Skeletal muscle cell (primary cell): ENCODE data around the gene SPI1.

Experiments
- DNase-seq: peaks from one replicate; pipeline ENCODE4 v3.0.0-alpha.2; 2010; ENCODE audit warnings: low read depth
- H3K4me3 ChIP-seq: 2 replicates; pipeline ENCODE4 v1.5.1; 2011; ENCODE audit warnings: low read depth, mild to moderate bottlenecking, control low read depth, low read length, moderate library complexity

SPI1 gene

DNA sequence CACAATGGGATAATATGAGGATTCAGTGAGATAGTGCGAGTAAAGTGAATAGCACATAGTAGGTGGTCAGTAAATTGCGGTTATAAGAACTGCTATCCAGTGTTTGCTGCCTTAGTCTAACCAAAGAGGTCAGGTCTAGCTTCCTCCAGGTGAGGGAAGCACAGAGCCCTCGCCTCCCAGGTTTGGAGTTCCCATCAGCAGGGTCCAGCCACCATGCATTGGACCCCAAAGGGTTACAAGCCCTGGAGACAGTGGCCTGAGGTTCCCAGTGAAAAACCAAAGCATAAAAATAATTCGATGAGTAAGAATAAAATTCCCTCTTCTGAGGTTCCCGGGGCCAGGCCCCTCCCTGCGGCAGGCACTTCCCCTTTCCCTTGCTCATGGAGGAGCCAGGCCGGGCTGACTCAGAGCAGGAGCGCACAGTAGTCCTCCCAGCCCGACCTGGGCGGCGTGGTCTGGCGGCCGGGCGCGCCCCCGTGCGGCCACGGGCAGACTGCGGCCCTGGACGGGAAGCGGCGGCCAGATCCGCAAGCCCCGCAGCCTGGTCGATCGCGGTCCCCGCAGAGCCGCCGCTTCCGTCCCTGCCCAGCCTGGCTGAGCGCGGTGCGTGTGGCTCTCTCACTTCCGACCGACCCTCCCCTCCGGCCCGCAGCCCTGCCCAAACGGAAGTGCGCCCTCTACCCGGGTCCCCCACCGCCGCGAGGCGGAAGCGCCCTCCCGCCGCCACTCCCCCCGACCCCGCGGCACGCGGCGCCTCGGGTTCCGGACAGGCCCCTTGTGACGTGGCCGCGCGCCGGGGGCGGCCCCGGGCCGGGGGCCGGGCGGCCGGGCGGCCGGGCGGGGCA lies 29.6 kb upstream of the SPI1 start, which contains the start of gene SLC39A13:
SLC39A13 (plus strand) TSS at position 845 of the 845 bp plus-strand sequence. CDS start 1,505 bp downstream, outside the sequence.
- peak; percentile 85 for DNase-seq
- peak within 1 kb of the TSS; percentile 75 for H3K4me3 ChIP-seq

DNA sequence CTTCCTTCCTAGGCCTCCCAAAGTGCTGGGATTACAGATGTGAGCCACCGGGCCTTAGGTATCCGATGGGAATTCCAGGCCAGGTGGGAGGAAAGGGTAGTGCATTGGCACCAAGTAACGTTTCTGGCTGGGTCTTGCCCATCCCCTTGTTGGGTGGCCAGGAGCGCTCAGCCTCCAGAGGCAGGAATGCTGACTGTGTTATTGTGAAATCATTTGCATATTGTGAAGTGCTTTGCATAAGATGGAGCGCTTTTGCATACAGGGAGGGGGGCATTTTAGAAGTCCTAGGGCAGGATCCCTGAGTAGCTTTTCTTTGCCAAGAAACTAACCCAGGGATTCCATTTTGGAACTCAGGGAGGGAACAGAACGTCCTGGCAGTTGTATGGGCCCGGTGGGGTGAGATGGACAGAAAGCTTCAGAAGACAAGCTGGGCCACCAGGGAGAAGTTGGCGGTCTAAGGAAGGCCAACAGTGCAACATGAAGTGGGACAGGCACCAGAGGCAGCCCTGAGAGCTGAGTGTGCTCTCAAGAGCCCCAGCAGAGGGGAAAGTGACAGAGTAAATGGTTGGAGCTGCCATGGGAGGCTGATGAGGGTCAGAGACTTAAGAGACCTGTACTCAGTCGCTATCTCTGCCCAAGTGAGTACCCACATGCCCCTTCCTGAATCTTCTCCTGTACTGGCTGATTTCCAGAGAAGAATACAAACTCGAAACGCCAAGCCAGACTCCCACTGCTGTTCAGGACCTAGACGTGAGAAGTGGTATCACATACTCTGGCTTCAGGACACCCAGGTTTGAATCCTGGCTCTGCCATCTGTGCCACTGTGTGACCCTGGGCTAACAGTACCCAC lies 28.8 kb upstream of the SPI1 start:
- no peak for DNase-seq
- H3K4me3 ChIP-seq = peak overlapping the region; percentile 60

DNA sequence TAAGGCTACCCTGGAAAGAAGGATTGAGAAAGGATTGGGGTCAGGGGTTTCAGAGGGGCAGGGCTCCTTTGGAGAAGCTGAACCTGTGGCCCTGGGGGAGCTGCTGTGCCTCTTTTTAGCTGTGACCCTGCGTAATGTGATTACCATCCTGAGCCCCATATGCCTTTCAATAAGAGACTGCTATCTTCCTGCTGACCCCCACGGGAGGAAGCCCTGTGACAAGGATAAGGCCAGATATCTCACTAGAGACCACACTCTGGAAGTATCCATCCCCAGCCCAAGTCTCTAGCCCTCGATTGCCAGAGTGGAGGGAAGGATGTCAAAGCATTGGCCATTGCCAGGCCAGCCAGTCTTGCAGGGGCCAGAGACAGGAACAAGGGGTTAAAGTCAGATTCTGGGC lies 25.2 kb upstream of the SPI1 start:
- no peak overlapping the region for H3K4me3 ChIP-seq
- DNase-seq = no peak

DNA sequence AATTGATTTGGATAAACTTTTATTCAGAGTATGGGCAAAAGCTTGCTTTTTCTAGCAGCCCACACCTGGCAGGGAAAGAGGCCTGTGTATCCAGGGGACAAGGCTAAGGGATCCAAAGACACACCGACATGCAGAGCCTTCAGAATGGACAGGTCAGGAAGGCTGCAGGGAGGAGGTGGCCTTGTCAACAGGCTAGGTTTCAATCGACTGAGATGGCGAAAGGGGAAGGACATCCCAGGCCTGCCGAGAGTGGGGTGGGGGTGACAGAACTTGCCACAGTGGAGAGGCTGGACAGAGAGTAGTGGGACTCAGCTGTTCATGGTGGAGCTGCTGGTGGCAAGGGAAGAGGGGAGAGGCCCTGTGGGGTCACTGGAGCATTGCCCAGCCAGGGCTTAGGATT lies 24.8 kb upstream of the SPI1 start:
- no peak overlapping the region for H3K4me3 ChIP-seq
- no peak for DNase-seq

DNA sequence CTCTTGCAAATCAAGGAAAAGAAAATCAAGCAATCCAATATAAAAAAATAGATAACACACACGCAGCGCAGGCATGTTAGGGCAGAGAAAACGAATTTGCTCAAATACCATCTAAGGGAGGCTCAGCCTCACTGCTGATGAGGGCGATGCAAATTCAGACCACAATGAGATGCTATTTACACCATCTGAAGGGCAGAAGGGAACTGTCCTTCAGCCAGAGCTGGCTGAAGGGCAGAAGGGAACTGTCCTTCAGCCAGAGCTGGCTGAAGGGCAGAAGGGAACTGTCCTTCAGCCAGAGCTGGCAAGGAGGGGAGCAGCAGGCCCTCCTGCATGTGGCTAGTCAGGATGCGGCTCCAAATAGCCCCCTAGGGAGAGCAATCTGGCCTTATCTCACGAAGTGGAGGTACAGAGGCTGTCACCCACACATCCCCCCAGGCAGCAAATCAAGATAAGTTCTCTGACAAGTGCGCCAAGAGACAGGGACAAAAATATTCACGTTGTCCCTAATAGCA lies 22.5 kb upstream of the SPI1 start:
- no peak for DNase-seq
- H3K4me3 ChIP-seq = no peak overlapping the region

DNA sequence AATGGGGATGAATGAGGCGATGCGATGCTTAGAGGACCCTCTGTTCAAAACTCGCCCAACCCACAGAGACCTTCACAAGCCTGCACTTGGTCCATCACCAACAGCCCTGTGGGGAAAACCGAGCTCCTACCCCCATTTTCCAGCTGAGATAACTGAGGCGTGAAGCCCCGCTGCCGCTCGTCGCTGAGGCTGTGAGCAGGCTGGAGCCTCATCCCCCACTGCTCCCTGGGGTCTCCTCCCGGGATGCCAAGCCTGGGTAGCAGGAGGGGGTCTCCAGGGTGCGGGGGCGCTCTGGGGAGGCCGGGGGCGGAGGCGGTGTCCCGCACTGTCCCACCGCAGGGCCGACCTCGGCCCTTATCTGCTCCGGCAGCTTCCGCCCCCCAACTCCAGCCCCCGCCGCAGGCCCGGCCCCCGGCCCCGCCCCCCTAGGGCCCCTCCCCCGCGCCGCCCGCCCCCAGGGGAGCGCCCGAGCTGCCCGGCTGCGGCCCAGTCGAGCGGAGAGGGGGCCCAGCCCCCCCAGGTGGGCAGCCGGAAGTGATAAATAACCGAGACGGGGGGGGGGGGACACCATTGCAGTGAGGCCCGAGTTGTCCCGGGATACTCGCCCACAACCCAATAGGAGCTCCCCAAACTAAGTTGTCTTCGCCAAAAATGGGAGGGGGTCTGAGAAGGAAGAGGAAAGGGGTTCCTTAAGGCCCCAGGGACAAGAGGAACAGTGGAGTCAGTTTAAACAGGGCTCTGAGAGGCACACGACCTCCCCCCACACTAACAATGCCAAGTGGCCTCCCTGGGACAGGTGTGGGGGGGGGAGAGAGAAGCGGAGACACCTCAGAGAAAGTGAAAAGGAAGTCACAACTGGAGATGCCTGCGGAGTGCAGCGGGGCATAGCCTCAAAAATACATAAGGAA lies 21.8 kb upstream of the SPI1 start:
- DNase-seq = no peak

DNA sequence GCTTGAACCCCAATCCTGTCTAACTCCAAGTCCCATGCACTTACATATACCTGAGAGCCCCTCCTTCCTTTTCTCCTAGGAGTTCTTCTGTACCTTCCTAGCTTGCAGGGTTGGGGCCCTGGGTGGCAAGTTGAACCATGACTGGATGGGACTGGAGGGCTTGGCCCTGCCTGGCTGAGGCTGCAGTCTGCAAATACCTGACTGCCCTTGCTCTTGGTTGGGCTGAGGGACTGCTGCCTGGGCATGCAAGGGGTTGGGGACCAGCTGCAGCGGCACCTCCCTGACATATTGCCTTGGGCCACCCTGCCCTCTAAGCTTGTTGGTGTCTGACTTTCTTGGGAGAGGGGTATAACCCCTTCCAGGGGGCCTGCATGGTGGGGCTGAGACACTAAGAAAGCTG lies 20.2 kb upstream of the SPI1 start:
- no peak for DNase-seq
- no peak overlapping the region for H3K4me3 ChIP-seq

More for the DNA sequence above, 21.8 kb upstream of the SPI1 start:
- H3K4me3 ChIP-seq = peak overlapping the region; percentile 48

DNA sequence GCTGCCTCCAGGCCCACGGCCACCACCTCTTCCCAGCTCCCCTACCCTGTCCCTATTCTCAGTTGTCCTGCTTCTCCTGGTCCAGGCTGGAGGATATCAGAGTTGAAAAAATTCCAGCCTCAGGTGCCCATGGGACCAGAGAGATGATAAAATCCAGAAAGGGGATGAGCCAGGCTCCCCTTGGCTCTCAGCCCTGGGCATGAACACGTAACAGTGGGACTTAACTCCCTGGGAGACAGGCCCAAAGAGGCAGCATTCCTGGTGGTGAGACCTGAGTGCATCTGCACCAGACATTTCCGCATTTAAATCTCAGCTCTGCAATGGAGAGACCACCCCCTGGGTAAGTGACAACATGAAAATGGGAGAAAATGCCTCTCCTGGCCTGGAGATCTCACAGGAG lies 19.7 kb upstream of the SPI1 start:
- H3K4me3 ChIP-seq = no peak overlapping the region
- DNase-seq = no peak

DNA sequence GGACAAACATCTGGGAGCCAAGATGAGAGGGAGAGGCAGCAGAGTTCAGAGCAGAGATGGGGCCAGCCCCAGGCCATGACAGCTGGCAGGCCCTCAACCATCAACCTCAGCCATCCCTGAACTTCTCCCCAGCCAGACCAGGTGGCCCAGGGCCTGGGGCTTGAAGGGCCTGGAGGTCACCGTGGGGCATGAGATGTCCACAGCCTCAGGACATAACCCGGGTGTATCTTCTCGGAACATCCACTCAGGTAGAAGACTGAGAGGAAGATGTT lies 17.6 kb upstream of the SPI1 start:
- H3K4me3 ChIP-seq = no peak overlapping the region
- no peak for DNase-seq

DNA sequence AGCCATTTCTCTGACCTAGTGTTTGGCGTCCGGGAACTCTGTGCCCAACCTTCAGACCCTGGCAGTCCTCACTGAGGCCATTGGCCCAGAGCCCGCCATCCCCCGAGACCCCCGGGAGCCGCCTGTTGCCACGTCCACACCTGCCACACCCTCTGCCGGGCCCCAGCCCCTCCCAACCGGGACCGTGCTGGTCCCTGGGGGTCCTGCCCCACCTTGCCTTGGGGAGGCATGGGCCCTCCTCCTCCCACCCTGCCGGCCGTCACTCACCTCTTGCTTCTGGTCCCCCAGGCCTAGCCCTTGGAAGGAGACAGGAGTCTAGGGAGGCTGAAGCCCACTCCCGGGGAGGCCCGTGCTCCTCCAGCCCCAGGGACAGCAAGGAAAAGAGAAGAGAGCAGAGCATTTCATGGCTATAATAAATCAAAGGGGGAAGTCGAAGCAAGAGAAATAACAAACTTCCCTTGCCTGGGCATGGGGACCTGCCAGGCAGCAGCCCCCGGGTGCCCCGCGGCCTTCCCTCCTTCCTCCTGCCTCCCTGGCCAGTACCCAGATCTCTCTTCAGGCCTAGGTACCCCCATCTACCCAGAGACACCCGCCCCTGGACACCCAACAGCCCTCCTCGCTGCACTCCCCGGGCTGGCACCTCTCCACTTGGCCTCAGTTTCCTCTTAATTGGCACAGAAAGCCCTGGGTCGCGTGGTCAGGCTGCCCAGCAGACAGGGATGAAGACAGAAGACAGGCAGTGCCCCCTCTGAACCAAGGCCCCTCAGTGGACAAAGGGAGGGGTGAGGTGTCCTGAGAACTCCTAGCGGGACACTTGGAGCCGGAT lies 17.1 kb upstream of the SPI1 start:
- no peak overlapping the region for H3K4me3 ChIP-seq
- DNase-seq = no peak

DNA sequence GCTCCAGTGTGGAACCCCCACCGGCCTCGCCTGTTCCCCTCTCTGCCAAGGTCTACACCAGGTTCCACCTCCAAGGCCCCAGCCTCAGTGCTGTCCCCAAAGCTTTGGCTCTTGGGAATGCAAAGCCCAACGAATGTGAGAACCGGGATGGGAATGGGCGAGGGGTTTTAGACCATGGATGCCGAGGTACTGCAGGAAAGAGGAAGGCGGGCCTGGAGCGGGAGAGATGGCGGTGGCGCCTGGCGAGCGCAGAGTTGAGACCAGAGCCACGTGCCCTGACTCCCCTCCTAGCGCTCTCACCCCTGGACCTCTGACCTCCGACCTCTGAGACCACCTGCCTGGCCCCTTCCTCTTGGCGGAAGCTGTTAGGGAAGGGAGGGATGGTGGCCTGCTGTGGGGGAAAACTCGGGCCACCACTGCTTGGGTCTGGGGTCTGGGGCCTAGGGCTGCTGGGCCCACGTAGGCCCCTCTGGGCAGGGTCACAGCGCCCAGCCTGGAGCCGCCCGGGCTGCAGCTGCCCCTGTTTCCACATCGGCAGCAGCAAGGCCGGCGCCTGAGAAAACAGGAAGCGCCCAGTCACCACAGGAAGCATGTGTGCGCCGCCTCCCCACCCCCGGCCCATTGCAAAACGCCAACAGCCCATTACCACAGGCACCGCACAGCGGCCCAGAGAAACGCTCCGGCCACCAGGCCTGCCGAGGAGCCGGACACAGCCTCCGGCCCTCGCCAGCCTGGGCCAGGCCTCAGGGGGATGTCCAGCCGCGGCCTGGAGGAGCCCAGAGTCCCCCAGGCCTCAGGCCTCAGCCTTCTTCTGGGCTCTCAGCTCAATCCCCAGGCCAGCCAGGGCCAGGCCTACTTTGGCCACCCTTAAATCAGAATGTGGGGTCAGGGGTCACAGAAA lies 16.2 kb upstream of the SPI1 start:
- DNase-seq = no peak
- no peak overlapping the region for H3K4me3 ChIP-seq

DNA sequence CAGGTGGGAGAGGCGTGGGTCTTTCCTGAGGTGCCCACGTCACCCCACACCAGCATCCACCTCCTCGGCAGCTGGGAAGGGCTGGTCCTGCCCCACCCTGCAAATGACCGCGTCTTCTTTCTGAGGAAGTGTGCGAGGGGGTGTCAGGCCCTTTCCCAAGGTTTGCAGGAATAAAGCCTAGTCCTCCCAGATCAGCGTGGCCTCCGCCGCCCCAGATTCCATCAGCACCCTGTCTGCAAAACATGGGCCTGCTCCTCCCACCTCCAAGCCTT lies 15.6 kb upstream of the SPI1 start:
- no peak for DNase-seq
- no peak overlapping the region for H3K4me3 ChIP-seq

DNA sequence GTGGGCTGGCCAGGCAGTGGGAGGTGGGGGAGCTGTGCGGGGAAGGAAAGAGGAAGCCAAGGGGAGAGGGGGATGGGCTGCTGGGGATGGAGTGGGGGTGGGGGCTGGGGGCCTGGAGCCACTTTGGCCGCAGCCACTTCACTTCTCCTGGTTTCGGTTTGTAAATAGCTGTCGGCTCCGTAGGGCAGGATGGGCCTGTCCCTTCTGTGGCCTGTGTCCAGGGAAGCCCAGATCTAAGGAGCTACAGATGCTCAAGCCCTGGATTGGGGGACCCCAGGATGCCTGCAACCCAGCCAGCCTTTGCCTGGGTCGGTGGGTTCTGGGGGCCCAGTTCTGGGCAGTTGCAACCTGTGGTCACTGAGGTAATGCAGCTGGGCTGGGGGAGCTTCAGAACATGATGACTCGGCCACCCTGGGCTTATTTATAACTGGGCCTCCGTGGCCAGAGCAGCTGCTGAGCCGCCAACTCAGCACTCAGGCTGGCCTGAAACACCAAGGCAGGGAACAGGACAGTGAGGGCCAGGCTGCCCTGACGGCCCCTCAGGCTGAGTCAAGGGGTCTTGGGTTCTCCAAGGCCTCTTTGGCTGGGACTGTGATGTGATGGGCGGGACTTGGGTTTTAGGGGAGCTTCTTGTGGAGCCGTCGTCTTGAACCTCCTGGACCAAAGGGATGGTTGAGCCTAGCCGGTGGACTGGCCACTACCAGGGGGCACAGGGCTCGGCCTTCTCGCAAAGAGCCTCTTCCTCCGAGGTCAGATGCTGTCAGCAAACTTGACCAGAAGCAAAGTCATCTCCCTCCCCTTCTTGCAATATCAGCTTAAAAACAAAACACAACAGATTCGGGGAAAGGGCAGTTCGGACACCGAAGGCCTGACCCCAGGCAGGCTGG lies 15.1 kb upstream of the SPI1 start:
- H3K4me3 ChIP-seq = no peak overlapping the region
- DNase-seq = peak; percentile 61

DNA sequence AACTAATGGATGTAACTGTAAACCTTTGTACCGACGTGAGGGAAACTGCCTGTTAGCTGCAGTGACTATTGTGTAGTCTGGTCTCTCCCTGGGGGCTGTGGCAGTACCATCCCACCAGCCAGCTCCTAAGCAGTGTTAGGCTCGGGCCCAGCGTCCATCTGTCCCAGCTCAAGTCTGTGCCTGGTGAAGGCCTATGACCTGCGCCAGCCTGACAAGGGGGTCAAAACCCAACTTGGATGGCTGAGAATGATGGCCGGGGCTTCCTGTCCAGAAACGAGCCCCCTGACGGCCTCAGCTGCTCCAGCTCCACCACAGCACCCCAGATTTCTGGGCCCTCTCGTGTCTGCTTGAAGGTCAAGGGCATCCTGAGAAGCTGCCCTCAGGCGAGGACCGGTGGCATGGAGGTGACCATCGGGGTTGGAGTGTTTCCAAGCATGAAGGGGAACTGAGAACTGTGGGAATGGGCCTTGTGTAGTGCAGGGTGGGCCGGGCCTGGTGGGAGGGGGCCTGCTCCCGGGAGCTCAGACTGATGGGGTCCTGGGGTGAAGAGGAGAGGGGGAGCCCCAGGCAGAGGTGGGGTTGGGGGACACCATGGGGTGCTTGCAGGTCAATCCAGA lies 14.3 kb upstream of the SPI1 start:
- no peak overlapping the region for H3K4me3 ChIP-seq
- no peak for DNase-seq

DNA sequence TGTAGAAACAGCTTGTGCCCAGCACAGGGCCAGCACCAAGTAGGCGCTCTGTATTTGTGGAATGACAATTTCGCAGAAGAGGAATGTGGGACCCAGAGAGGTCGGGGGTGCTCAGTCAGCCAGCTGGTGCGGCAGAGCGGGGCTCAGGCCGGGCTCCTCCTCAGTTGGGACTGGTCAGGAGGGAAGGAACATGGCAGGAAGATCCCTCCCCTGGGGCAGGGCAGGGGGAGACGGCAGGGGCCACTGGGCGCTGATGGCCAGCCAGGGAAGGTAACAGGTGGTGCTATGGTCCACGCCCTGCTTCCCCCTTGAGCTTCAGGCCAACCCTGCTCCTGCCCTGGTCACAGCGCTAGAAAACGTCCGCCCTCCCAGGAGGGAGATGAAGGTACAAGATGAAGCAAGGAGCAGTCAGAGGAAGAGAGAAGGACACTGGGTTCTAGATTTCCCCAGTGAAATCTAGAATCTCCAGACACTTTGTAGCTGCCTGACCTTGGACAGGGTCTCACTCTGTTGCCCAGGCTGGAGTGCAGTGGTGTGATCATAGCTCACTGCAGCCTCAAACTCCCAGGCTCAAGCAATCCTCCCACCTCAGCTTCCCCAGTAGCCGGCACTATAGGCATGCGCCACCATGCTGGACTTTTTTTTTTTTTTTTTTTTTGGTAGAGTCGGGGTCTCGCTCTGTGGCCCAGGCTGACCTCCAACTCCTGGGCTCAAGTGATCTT lies 13.5 kb upstream of the SPI1 start:
- no peak overlapping the region for H3K4me3 ChIP-seq
- DNase-seq = no peak

DNA sequence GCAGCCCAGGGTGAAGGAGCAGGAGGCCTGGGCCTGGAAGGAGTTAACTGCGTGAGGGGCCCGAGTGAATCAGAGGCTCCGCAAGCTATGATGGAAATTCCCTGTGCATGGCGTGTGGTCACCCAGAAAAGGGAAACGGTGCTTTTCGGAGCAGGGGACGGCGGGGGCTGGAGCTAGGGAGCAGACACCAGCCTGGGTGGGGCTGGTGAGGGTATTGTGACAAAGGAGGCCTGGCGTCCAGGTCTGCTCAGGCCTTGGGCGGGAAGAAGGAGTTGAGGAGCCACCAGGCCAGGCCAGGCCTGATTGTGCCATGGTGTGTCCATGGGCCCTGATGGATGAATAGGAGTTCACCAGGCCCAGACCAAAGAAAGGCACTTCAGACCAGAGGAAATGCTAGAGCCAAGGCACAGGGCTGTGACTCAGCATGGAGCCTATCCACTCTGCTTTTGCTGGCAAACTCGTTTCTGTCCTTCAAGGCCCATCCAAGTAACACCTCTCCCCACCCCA lies 12.8 kb upstream of the SPI1 start:
- no peak overlapping the region for H3K4me3 ChIP-seq
- no peak for DNase-seq
